Kidney (tissue), 14 donors: Measurements from ENCODE around the gene RAB4B. TPM values are rescaled to one million over a fixed set of nuclear protein-coding genes. Genes with fewer than 3 reads are reported as not detected.

Source experiments
- DNase-seq, 5 donors: peaks; one replicate each; pipeline ENCODE4 v3.0.0-alpha.2; 2013 to 2020
- FAIRE-seq: peaks from 2 replicates; lab custom pipeline; 2012; peaks lifted over from hg19 to GRCh38; lab: Jason Lieb, UNC
- H3K27ac ChIP-seq, 2 donors: one replicate each; pipeline ENCODE4 v1.7.0; 2013; ENCODE audit warnings: low read depth in 2 of 2, low read length in 2 of 2, inconsistent platforms in 1 of 2
- H3K27me3 ChIP-seq: one replicate; pipeline ENCODE4 v1.7.1; 2013; ENCODE audit warnings: low read length, inconsistent platforms; ENCODE audit not compliant: control insufficient read depth, insufficient read depth
- H3K36me3 ChIP-seq, 3 donors: one replicate each; pipeline versions ENCODE4 v1.7.0 to v1.7.1; 2013; ENCODE audit warnings: low read length in 3 of 3, control low read depth in 1 of 3, inconsistent platforms in 1 of 3; ENCODE audit not compliant: insufficient read depth in 3 of 3, control insufficient read depth in 2 of 3
- H3K4me1 ChIP-seq, 3 donors: one replicate each; pipeline versions ENCODE4 v1.7.0 to v1.7.1; 2013; ENCODE audit warnings: low read length in 3 of 3, inconsistent platforms in 1 of 3, low read depth in 1 of 3; ENCODE audit not compliant: control insufficient read depth in 2 of 3, insufficient read depth in 2 of 3
- H3K4me3 ChIP-seq, 3 donors: one replicate each; pipeline versions ENCODE4 v1.7.0 to v1.8.1; 2013; ENCODE audit warnings: low read length in 3 of 3, control low read depth in 1 of 3, inconsistent platforms in 1 of 3
- H3K9ac ChIP-seq, 3 donors: one replicate each; pipeline versions ENCODE4 v1.7.0 to v1.7.1; 2013; ENCODE audit warnings: low read length in 3 of 3, control low read depth in 1 of 3, inconsistent platforms in 1 of 3
- H3K9me3 ChIP-seq, 3 donors: one replicate each; pipeline versions ENCODE4 v1.7.0 to v1.7.1; 2013; ENCODE audit warnings: low read length in 3 of 3, control low read depth in 1 of 3, inconsistent platforms in 1 of 3; ENCODE audit not compliant: control insufficient read depth in 2 of 3, insufficient read depth in 1 of 3
- CTCF ChIP-seq: IDR thresholded peaks from 3 replicates; pipeline ENCODE4 v1.5.1; 2012; ENCODE audit warnings: mild to moderate bottlenecking, moderate library complexity, borderline replicate concordance; ENCODE audit not compliant: insufficient read depth; ENCODE audit errors: extremely low read depth
- intact Hi-C: fragments of 100-400 bp; cut with DNase I; formaldehyde crosslinking; loops from one replicate; pipeline ENCODE4 v1.11.1; 2022
- polyA plus RNA-seq: library from polyadenylated mRNA; stranded (reverse); fragments of 350-450 nt; fragmentation: Illumina TruSeq; extraction: RNeasy Lipid Tissue Mini Kit (QIAGEN cat#74804); gene quantifications from one replicate; pipeline ENCODE4 v1.2.3, GENCODE V29; 2014; ENCODE audit warnings: low read depth, low replicate concordance; ENCODE audit not compliant: insufficient read depth
- total RNA-seq: library from RNA; stranded (reverse); fragmentation: NEBNext Ultra II Directional; extraction: Animal tissue kit (Norgen Biotek cat#: 25700); gene quantifications from one replicate; pipeline ENCODE4 v1.2.1, GENCODE V29; 2021
- donor health status: control.
- donor health status: control.
- donor health status: control.
- donor health status: control.
- donor health status: control.
- donor health status: DM: yes; HTN: yes; CAD: no.
- donor health status: Normal renal cell carcinoma (clear cell type).

The RAB4B gene
- total and polyA plus RNA-seq, 2 donors from 2014 or later = 42.1 to 61.7 TPM

GRCh38 chr19:40776364-40776763 lies 1.7 kb upstream of the RAB4B start:
- Histone ChIP-seq H3K27ac (no peak overlapping the region), H3K4me3 (no peak overlapping the region), H3K9me3 (no peaks in the 10 kb centered on the region), H3K9ac (no peak overlapping the region), H3K27me3 (no peaks in the 10 kb centered on the region), H3K36me3 (no peaks in the 10 kb centered on the region), H3K4me1 (peaks cover 0 to 10% (median 10%) of the 10 kb centered on the region in 3 donors)
- TF ChIP-seq CTCF = no peak
- intact Hi-C loops = no loop called here
- no peak for DNase-seq
- FAIRE-seq = no peak

GRCh38 chr19:40776932-40777644 lies 959 bp upstream of the RAB4B start:
- peak overlapping the region; percentile 68 to 100 (median 97) for H3K9ac ChIP-seq
- H3K9me3 ChIP-seq = no peaks in the 10 kb centered on the region
- no peaks in the 10 kb centered on the region for H3K27me3 ChIP-seq
- no peak for FAIRE-seq
- no peak for TF ChIP-seq CTCF
- no peaks in the 10 kb centered on the region for H3K36me3 ChIP-seq
- intact Hi-C loops = no loop called here
- peak; percentile 91 to 97 (median 94) for DNase-seq
- H3K27ac ChIP-seq = peak overlapping the region; percentile 97 to 99
- H3K4me3 ChIP-seq = peak overlapping the region; percentile 98 to 99 (median 98)
- H3K4me1 ChIP-seq = peaks cover 0 to 10% (median 10%) of the 10 kb centered on the region in 3 donors

- H3K9me3 ChIP-seq = no peaks in the 10 kb centered on the region
- peak overlapping the region; percentile 68 to 100 (median 97) for H3K9ac ChIP-seq
- FAIRE-seq (no peak), DNase-seq (no peak)
- H3K4me3 ChIP-seq = peak overlapping the region; percentile 98 to 99 (median 98)
- no peaks in the 10 kb centered on the region for H3K27me3 ChIP-seq
- no peak for TF ChIP-seq CTCF
- intact Hi-C loops = no loop called here
- peak overlapping the region; percentile 97 to 99 for H3K27ac ChIP-seq
- no peaks in the 10 kb centered on the region for H3K36me3 ChIP-seq
- H3K4me1 ChIP-seq = peaks cover 0 to 10% (median 10%) of the 10 kb centered on the region in 3 donors
These were observed 456 bp upstream of the RAB4B start for GRCh38 chr19:40777645-40777936.
